Measurements from ENCODE around the gene EVC.

EVC gene

DNA sequence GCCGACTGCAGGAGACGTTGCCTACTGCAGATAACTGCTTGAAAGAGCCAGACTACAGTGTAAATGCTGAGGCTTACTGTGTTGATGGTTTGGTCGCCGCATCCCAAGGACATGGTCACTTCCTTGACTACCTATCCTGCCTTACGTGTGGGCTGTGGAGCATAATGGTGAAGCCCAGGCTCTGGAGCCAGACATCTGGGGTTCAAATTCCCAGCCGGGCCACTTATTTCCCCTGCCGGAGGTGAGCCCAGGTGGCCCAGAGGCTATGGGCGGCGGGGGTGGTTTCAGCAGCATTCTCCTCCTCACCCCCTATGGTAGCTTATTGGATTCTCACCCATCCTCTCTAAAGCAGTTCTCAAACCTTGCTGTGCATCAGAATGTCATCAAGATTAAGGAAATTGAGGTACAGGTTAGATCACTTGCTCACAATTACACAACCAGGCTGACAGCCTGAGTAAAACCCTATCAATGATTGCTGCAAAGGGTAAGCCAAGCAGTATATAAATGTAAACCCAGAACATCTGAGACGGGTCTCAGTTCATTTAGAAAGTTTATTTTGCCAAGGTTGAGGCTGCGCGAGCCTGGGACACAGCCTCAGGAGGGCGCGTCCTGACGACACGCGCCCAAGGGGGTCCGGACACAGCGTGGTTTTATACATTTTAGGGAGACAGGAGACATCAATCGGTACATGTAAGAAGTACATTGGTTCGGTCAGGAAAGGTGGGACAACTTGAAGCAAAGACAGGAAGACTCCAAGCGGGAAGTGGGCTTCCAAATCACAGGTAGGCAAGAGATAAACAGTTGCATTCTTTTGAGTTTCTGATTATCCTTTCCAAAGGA lies 48.5 kb downstream of the EVC start:
- H3K4me3 ChIP-seq (ENCODE audit: control insufficient read depth, low read depth, low read length), result no peak overlapping the region
- TF ChIP-seq, protein P1, sequence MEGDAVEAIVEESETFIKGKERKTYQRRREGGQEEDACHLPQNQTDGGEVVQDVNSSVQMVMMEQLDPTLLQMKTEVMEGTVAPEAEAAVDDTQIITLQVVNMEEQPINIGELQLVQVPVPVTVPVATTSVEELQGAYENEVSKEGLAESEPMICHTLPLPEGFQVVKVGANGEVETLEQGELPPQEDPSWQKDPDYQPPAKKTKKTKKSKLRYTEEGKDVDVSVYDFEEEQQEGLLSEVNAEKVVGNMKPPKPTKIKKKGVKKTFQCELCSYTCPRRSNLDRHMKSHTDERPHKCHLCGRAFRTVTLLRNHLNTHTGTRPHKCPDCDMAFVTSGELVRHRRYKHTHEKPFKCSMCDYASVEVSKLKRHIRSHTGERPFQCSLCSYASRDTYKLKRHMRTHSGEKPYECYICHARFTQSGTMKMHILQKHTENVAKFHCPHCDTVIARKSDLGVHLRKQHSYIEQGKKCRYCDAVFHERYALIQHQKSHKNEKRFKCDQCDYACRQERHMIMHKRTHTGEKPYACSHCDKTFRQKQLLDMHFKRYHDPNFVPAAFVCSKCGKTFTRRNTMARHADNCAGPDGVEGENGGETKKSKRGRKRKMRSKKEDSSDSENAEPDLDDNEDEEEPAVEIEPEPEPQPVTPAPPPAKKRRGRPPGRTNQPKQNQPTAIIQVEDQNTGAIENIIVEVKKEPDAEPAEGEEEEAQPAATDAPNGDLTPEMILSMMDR (IDR thresholded peaks at IDR 0.05; ENCODE audit: control insufficient read depth, insufficient read depth, low read depth, low read length, missing control alignments), result no peak
- DNase-seq (ENCODE audit: low read depth), result no peak

DNA sequence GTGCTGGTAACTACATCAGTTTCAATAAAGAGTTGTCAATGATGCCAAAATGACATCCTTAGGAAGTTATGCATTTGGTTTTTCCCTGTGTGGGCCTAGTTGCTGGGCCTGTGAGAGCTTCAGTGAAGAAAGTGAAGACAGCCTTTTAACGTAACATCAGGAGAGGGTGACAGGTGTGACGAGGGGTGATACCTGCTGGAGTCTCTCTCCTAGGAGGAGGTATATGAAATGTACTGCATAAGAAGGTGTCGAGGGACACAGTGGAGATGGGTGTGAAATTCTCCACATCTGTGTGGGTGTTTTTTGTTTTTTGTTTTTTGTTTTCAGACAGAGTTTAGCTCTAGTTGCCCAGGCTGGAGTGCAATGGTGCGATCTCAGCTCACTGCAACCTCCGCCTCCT lies 49.2 kb downstream of the EVC start:
- H3K4me3 ChIP-seq (ENCODE audit: control insufficient read depth, low read depth, low read length), result no peak overlapping the region
- TF ChIP-seq, protein P1 (IDR thresholded peaks at IDR 0.05; ENCODE audit: control insufficient read depth, insufficient read depth, low read depth, low read length, missing control alignments), result no peak

DNA sequence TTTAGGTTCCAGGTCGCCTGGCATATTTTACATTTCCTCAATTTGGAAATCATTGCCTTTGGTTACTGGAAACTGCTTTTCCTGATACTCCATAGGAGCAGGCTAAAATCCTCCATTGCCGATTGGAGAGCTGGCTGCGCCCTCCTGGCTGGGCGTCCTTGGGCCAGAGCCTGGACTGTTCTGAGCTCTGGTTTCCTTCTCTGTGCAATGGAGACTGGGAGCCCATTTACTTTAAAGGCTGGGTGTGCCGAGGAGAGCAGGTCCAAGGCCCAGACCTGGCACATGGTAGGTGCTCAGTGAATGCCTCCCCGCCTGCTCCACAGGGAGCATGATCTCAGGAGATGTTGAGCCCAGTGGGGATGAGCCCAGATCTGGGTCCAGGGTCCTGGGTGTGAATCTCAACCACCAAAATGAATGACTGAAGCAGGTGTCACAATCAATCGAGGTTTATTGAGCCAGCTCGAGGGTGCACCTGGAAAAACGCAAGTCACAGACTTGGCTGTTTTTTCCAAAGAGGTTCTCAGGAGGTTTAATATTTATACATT lies 50.0 kb downstream of the EVC start:
- no peak for DNase-seq (ENCODE audit: low read depth)
- H3K4me3 ChIP-seq (ENCODE audit: control insufficient read depth, low read depth, low read length), result no peak overlapping the region
- TF ChIP-seq, protein P1 (IDR thresholded peaks at IDR 0.05; ENCODE audit: control insufficient read depth, insufficient read depth, low read depth, low read length, missing control alignments), result no peak

More for the DNA sequence above, 49.2 kb downstream of the EVC start:
- DNase-seq (ENCODE audit: low read depth), result no peak

DNA sequence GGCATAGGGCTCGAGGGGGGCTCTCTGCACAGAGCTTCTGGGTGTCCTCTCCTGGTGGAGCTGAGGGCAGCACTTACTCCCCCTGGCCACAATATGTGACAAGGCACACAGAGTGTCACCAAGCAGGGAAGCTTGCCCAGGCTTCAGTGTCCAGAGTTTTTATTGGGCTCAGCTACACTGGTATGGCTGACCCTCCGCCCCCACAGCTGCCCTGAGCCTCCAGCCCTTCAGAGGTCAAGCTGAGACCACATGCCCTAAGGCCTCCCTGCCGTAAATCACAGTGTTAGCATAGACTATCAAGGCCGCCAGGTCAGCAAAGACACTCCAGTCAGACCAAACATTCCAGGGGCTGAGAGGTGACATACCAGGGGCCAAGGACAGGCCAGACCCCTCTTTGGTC lies 59.0 kb downstream of the EVC start:
- TF ChIP-seq, protein P1 (IDR thresholded peaks at IDR 0.05; ENCODE audit: control insufficient read depth, insufficient read depth, low read depth, low read length, missing control alignments), result no peak
- DNase-seq (ENCODE audit: low read depth), result no peak
- H3K4me3 ChIP-seq (ENCODE audit: control insufficient read depth, low read depth, low read length), result no peak overlapping the region

DNA sequence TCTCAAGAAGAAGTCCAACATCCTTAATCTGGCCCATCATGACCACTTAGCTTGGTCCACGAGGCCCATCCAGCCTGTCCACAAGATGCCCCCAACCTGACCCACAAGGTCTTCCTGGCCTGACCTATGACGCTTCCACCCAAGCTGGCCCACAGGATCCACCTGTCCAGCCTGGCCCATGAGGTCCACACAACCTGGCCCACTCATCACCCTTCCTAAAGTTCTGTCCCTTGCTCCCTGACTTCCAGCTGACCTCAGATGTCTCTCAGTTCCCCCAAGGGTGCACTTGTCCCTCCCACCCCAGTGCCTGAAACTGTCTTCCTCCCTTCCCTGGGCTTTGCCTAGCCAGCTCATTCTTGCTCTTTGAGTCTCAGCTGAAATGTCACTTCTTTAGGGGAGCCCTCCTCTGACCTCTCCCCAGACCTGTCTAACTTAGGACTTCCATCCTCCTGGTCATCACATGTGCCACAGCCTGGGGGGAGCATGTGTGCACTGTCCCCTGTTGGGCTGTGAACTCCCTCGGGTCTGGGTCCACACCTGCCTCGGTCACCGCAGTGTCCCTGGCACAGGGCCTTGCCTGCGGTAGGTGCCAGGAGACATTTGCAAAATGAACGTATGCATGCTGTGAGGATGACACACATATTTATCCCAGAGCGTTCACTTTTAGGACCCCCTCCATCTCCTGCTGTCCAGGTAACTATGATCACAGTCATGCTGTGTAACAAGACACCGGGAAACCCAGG lies 61.7 kb downstream of the EVC start:
- DNase-seq (ENCODE audit: low read depth), result no peak
- no peak overlapping the region for H3K4me3 ChIP-seq (ENCODE audit: control insufficient read depth, low read depth, low read length)
- TF ChIP-seq, protein P1 (IDR thresholded peaks at IDR 0.05; ENCODE audit: control insufficient read depth, insufficient read depth, low read depth, low read length, missing control alignments), result no peak

DNA sequence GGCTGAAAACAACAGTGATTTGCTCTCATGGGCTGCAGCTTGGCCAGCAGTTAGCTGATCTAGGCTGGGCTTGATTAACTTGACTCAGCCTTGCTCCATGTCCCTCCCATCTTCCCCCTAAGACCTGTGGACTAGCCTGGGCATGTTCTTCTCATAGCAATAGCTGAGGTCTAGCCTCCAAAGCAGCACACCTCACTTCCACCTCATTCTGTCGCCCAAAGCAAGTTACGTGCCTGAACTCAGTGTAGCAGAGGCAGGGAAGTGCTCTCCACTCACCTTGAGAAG lies 62.2 kb downstream of the EVC start:
- TF ChIP-seq, protein P1 (IDR thresholded peaks at IDR 0.05; ENCODE audit: control insufficient read depth, insufficient read depth, low read depth, low read length, missing control alignments), result no peak
- no peak overlapping the region for H3K4me3 ChIP-seq (ENCODE audit: control insufficient read depth, low read depth, low read length)
- no peak for DNase-seq (ENCODE audit: low read depth)
